ENCODE measurements around the gene KLF1.

Gene KLF1

GRCh38 chr19:12886969-12887747, at the start of gene KLF1:
Gene KLF1 (minus strand): TSS chr19:12887201. CDS start chr19:12887140, 61 bp downstream.
- TF ChIP-seq SUZ12 (IDR thresholded peaks at IDR 0.05; ENCODE audit: extremely low read depth, insufficient read depth, insufficient read length): no peak
- no peak for TF ChIP-seq YY1 (IDR thresholded peaks at IDR 0.05; ENCODE audit: insufficient read depth, insufficient read length)
- TF ChIP-seq ZNF274 (IDR thresholded peaks at IDR 0.05; ENCODE audit: low read depth, low read length): no peak
- peak within 1 kb of the TSS; percentile 73 for H3K9ac ChIP-seq (ENCODE audit: insufficient read length, low read depth)

GRCh38 chr19:12936582-12936981, 49.6 kb upstream of the KLF1 start:
- Histone ChIP-seq H3K36me3 (ENCODE audit: insufficient read depth, insufficient read length, low read length) (peaks cover 36% of the 10 kb centered on the region), H3K27me3 (ENCODE audit: insufficient read depth, insufficient read length) (no peaks in the 10 kb centered on the region), H3K4me1 (ENCODE audit: insufficient read depth, insufficient read length) (peaks cover 11% of the 10 kb centered on the region), H3K9ac (ENCODE audit: insufficient read length, low read depth) (no peak overlapping the region), H3K9me3 (ENCODE audit: insufficient read depth, low read length) (no peaks in the 10 kb centered on the region), H3K4me3 (ENCODE audit: insufficient read length, low read depth) (no peak overlapping the region)
- DNase-seq (ENCODE audit: low read depth, low spot score): no peak
- no peak for TF ChIP-seq SUZ12 (IDR thresholded peaks at IDR 0.05; ENCODE audit: extremely low read depth, insufficient read depth, insufficient read length)

More at GRCh38 chr19:12886969-12887747, at the start of gene KLF1:
- H3K36me3 ChIP-seq (ENCODE audit: insufficient read depth, insufficient read length, low read length): no peaks in the 10 kb centered on the region
- peak within 1 kb of the TSS; percentile 63 for H3K4me3 ChIP-seq (ENCODE audit: insufficient read length, low read depth)
- no peak for DNase-seq (ENCODE audit: low read depth, low spot score)
- H3K4me1 ChIP-seq (ENCODE audit: insufficient read depth, insufficient read length): peaks cover 8% of the 10 kb centered on the region
- H3K9me3 ChIP-seq (ENCODE audit: insufficient read depth, low read length): peaks cover 16% of the 10 kb centered on the region
- peaks cover 50% of the 10 kb centered on the region for H3K27me3 ChIP-seq (ENCODE audit: insufficient read depth, insufficient read length)

GRCh38 chr19:12935071-12935470, 48.1 kb upstream of the KLF1 start:
- Histone ChIP-seq H3K9me3 (ENCODE audit: insufficient read depth, low read length) (no peaks in the 10 kb centered on the region), H3K9ac (ENCODE audit: insufficient read length, low read depth) (no peak overlapping the region), H3K27me3 (ENCODE audit: insufficient read depth, insufficient read length) (no peaks in the 10 kb centered on the region), H3K4me1 (ENCODE audit: insufficient read depth, insufficient read length) (peaks cover 9% of the 10 kb centered on the region), H3K4me3 (ENCODE audit: insufficient read length, low read depth) (no peak overlapping the region), H3K36me3 (ENCODE audit: insufficient read depth, insufficient read length, low read length) (peaks cover 34% of the 10 kb centered on the region)
- no peak for DNase-seq (ENCODE audit: low read depth, low spot score)
- TF ChIP-seq SUZ12 (IDR thresholded peaks at IDR 0.05; ENCODE audit: extremely low read depth, insufficient read depth, insufficient read length) (no peak), YY1 (IDR thresholded peaks at IDR 0.05; ENCODE audit: insufficient read depth, insufficient read length) (no peak), ZNF274 (IDR thresholded peaks at IDR 0.05; ENCODE audit: low read depth, low read length) (no peak)

GRCh38 chr19:12933287-12934072, 46.5 kb upstream of the KLF1 start, which contains the start of gene FARSA:
Gene FARSA (minus strand): TSS chr19:12933711. CDS start chr19:12933696, 15 bp downstream.
- peak; percentile 88 for DNase-seq (ENCODE audit: low read depth, low spot score)
- no peaks in the 10 kb centered on the region for H3K4me1 ChIP-seq (ENCODE audit: insufficient read depth, insufficient read length)
- TF ChIP-seq SUZ12 (IDR thresholded peaks at IDR 0.05; ENCODE audit: extremely low read depth, insufficient read depth, insufficient read length) (no peak), YY1 (IDR thresholded peaks at IDR 0.05; ENCODE audit: insufficient read depth, insufficient read length) (peak; percentile 100), ZNF274 (IDR thresholded peaks at IDR 0.05; ENCODE audit: low read depth, low read length) (no peak)
- peaks cover 35% of the 10 kb centered on the region for H3K36me3 ChIP-seq (ENCODE audit: insufficient read depth, insufficient read length, low read length)
- peak within 1 kb of the TSS; percentile 95 for H3K4me3 ChIP-seq (ENCODE audit: insufficient read length, low read depth)
- H3K9ac ChIP-seq (ENCODE audit: insufficient read length, low read depth): peak within 1 kb of the TSS; percentile 95
- no peaks in the 10 kb centered on the region for H3K27me3 ChIP-seq (ENCODE audit: insufficient read depth, insufficient read length)
- no peaks in the 10 kb centered on the region for H3K9me3 ChIP-seq (ENCODE audit: insufficient read depth, low read length)

GRCh38 chr19:12932392-12933286, 45.6 kb upstream of the KLF1 start:
- Histone ChIP-seq H3K4me3 (ENCODE audit: insufficient read length, low read depth) (peak overlapping the region; percentile 95), H3K9ac (ENCODE audit: insufficient read length, low read depth) (peak overlapping the region; percentile 95), H3K4me1 (ENCODE audit: insufficient read depth, insufficient read length) (no peaks in the 10 kb centered on the region), H3K27me3 (ENCODE audit: insufficient read depth, insufficient read length) (no peaks in the 10 kb centered on the region), H3K36me3 (ENCODE audit: insufficient read depth, insufficient read length, low read length) (peaks cover 42% of the 10 kb centered on the region), H3K9me3 (ENCODE audit: insufficient read depth, low read length) (no peaks in the 10 kb centered on the region)
- no peak for DNase-seq (ENCODE audit: low read depth, low spot score)
- TF ChIP-seq ZNF274 (IDR thresholded peaks at IDR 0.05; ENCODE audit: low read depth, low read length) (no peak), SUZ12 (IDR thresholded peaks at IDR 0.05; ENCODE audit: extremely low read depth, insufficient read depth, insufficient read length) (no peak), YY1 (IDR thresholded peaks at IDR 0.05; ENCODE audit: insufficient read depth, insufficient read length) (no peak)

- no peaks in the 10 kb centered on the region for H3K27me3 ChIP-seq (ENCODE audit: insufficient read depth, insufficient read length)
- H3K36me3 ChIP-seq (ENCODE audit: insufficient read depth, insufficient read length, low read length): peaks cover 61% of the 10 kb centered on the region
- H3K4me1 ChIP-seq (ENCODE audit: insufficient read depth, insufficient read length): no peaks in the 10 kb centered on the region
- no peak for TF ChIP-seq ZNF274 (IDR thresholded peaks at IDR 0.05; ENCODE audit: low read depth, low read length)
- TF ChIP-seq YY1 (IDR thresholded peaks at IDR 0.05; ENCODE audit: insufficient read depth, insufficient read length): no peak
- TF ChIP-seq SUZ12 (IDR thresholded peaks at IDR 0.05; ENCODE audit: extremely low read depth, insufficient read depth, insufficient read length): no peak
- no peaks in the 10 kb centered on the region for H3K9me3 ChIP-seq (ENCODE audit: insufficient read depth, low read length)
- no peak for DNase-seq (ENCODE audit: low read depth, low spot score)
- no peak overlapping the region for H3K4me3 ChIP-seq (ENCODE audit: insufficient read length, low read depth)
- peak overlapping the region; percentile 0 for H3K9ac ChIP-seq (ENCODE audit: insufficient read length, low read depth)
These were observed 43.1 kb upstream of the KLF1 start for GRCh38 chr19:12930002-12930645.
